NK-92 (cell line): ENCODE results near the gene FAM149A.

Experiments used
- DNase-seq: peaks from one replicate; lab custom pipeline; 2025; ENCODE audit not compliant: unreplicated experiment; lab: John Stamatoyannopoulos, UW

Gene FAM149A

GRCh38 chr4:186105647-186106321 lies 1.3 kb downstream of the FAM149A start:
- DNase-seq: no peak

GRCh38 chr4:186107947-186108346 lies 3.4 kb downstream of the FAM149A start:
- DNase-seq: no peak

- DNase-seq: no peak
Measured at GRCh38 chr4:186108391-186108790, 3.9 kb downstream of the FAM149A start.

- DNase-seq: no peak
Measured at GRCh38 chr4:186109245-186109644, 4.7 kb downstream of the FAM149A start.

- no peak for DNase-seq
Measured at GRCh38 chr4:186116697-186117096, 12.2 kb downstream of the FAM149A start.

GRCh38 chr4:186118582-186118981 lies 14.1 kb downstream of the FAM149A start:
- no peak for DNase-seq

- DNase-seq: no peak
Measured at GRCh38 chr4:186121057-186121456, 16.6 kb downstream of the FAM149A start.

GRCh38 chr4:186128842-186129241 lies 24.3 kb downstream of the FAM149A start:
- no peak for DNase-seq

GRCh38 chr4:186131935-186132334 lies 27.4 kb downstream of the FAM149A start:
- DNase-seq: no peak

- DNase-seq: no peak
Measured at GRCh38 chr4:186132577-186133242, 28.2 kb downstream of the FAM149A start.

- DNase-seq: no peak
Measured at GRCh38 chr4:186134257-186134656, 29.8 kb downstream of the FAM149A start.

GRCh38 chr4:186134861-186135260 lies 30.4 kb downstream of the FAM149A start:
- DNase-seq: no peak

- DNase-seq: no peak
Measured at GRCh38 chr4:186137196-186137794, 32.8 kb downstream of the FAM149A start.

- DNase-seq: no peak
Measured at GRCh38 chr4:186144198-186144945, 39.9 kb downstream of the FAM149A start.

GRCh38 chr4:186144946-186145569 lies 40.6 kb downstream of the FAM149A start:
- no peak for DNase-seq

- DNase-seq: no peak
Measured at GRCh38 chr4:186146458-186146857, 42.0 kb downstream of the FAM149A start.

GRCh38 chr4:186148336-186148975 lies 44.0 kb downstream of the FAM149A start:
- DNase-seq: no peak

- no peak for DNase-seq
Measured at GRCh38 chr4:186149872-186150271, 45.4 kb downstream of the FAM149A start.

- DNase-seq: no peak
Measured at GRCh38 chr4:186150926-186151325, 46.4 kb downstream of the FAM149A start.

GRCh38 chr4:186151499-186151898 lies 47.0 kb downstream of the FAM149A start:
- DNase-seq: no peak
